ENCODE results near the gene MAPK6. TPM values are rescaled to one million over a fixed set of nuclear protein-coding genes. Genes with fewer than 3 reads are reported as not detected.
A peak's percentile ranks its signal among the peaks of the same experiment; 100 is the strongest.

Gene MAPK6
- total and polyA plus RNA-seq, 9 of the 15 experiments (the other 6 are each of a cell fraction or from before 2014, with no cell fraction given) = 28.5 to 97.1 (median 74.0) TPM

DNA sequence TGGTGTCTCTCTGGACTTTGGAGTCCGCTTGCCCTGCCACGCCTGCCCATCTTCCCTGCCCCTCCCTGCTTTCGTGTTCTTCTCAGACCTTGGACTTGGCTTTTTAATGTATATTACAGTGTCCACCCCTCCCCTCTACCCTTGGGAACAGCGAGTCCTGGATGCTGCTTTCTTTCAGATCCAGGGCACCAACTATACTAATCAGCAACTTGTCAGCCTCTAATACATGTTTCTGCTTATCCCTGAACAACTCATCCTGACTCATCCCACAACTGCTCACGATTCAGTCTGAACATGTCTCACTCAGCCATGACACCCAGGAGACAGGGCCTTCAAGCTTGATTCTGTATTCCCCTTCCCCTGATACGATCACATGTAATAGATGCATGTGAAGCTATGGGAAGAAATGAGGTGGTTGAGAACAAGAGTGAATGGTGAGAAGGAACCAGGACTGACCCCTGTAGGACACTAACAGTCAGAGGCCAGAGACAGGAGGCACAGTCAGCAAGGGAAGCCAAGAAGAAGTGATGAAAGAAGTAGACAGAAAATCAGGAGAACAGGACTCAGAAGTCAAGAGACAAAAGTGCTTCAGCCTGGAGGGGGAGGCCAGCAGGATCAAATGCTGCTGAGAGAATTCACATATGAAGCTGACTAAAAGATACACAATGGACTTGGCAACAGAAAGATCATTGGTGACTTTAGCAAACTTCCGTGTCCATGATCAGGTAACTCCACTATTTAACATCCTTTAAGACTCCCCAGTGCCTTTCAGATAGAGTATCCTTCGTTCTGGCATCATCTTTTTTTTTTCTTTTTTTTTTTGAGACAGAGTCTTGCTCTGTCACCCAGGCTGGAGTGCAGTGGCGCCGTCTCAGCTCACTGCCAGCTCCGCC, 58.1 kb downstream of the MAPK6 start (continued):
- 0 out of 2 replicates have a peak, but pooled peaks have one; percentile 21 for TF ChIP-seq PKNOX1 (IDR thresholded peaks at IDR 0.05)
- no peak for TF ChIP-seq NR2C2 (CRISPR knock-in tag; IDR thresholded peaks at IDR 0.05)
- TF ChIP-seq NR2C2 (tag; IDR thresholded peaks at IDR 0.05) = peak; percentile 35; the same call in 1 of the 2 replicates
- TF ChIP-seq, protein P1, sequence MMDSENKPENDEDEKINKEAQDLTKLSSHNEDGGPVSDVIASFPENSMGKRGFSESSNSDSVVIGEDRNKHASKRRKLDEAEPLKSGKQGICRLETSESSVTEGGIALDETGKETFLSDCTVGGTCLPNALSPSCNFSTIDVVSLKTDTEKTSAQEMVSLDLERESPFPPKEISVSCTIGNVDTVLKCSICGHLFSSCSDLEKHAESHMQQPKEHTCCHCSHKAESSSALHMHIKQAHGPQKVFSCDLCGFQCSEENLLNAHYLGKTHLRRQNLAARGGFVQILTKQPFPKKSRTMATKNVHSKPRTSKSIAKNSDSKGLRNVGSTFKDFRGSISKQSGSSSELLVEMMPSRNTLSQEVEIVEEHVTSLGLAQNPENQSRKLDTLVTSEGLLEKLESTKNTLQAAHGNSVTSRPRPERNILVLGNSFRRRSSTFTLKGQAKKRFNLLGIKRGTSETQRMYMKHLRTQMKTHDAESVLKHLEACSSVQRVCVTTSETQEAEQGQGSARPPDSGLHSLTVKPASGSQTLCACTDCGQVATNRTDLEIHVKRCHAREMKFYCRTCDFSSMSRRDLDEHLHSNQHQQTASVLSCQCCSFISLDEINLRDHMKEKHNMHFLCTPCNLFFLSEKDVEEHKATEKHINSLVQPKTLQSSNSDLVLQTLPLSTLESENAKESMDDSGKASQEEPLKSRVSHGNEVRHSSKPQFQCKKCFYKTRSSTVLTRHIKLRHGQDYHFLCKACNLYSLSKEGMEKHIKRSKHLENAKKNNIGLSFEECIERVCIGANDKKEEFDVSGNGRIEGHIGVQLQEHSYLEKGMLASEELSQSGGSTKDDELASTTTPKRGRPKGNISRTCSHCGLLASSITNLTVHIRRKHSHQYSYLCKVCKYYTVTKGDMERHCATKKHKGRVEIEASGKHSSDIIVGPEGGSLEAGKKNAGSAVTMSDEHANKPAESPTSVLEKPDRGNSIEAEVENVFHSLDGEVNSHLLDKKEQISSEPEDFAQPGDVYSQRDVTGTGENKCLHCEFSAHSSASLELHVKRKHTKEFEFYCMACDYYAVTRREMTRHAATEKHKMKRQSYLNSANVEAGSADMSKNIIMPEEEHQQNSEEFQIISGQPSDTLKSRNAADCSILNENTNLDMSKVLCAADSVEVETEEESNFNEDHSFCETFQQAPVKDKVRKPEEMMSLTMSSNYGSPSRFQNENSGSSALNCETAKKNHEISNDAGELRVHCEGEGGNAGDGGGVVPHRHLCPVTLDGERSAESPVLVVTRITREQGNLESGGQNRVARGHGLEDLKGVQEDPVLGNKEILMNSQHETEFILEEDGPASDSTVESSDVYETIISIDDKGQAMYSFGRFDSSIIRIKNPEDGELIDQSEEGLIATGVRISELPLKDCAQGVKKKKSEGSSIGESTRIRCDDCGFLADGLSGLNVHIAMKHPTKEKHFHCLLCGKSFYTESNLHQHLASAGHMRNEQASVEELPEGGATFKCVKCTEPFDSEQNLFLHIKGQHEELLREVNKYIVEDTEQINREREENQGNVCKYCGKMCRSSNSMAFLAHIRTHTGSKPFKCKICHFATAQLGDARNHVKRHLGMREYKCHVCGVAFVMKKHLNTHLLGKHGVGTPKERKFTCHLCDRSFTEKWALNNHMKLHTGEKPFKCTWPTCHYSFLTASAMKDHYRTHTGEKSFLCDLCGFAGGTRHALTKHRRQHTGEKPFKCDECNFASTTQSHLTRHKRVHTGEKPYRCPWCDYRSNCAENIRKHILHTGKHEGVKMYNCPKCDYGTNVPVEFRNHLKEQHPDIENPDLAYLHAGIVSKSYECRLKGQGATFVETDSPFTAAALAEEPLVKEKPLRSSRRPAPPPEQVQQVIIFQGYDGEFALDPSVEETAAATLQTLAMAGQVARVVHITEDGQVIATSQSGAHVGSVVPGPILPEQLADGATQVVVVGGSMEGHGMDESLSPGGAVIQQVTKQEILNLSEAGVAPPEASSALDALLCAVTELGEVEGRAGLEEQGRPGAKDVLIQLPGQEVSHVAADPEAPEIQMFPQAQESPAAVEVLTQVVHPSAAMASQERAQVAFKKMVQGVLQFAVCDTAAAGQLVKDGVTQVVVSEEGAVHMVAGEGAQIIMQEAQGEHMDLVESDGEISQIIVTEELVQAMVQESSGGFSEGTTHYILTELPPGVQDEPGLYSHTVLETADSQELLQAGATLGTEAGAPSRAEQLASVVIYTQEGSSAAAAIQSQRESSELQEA (IDR thresholded peaks at IDR 0.05; ENCODE audit: low read depth) = no peak
- TF ChIP-seq GATA2 (CRISPR knock-in tag; IDR thresholded peaks at IDR 0.05) = 0 out of 2 replicates have a peak, but pooled peaks have one; percentile 7
- no peak for TF ChIP-seq ZNF212 (CRISPR knock-in tag; IDR thresholded peaks at IDR 0.05)
- TF ChIP-seq TAL1 (IDR thresholded peaks at IDR 0.05) = peak; percentile 35; the same call in 1 of the 2 replicates
- TF ChIP-seq, protein P2, sequence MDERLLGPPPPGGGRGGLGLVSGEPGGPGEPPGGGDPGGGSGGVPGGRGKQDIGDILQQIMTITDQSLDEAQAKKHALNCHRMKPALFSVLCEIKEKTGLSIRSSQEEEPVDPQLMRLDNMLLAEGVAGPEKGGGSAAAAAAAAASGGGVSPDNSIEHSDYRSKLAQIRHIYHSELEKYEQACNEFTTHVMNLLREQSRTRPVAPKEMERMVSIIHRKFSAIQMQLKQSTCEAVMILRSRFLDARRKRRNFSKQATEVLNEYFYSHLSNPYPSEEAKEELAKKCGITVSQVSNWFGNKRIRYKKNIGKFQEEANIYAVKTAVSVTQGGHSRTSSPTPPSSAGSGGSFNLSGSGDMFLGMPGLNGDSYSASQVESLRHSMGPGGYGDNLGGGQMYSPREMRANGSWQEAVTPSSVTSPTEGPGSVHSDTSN (CRISPR knock-in tag; IDR thresholded peaks at IDR 0.05; ENCODE audit: low read depth) = no peak
- TF ChIP-seq, protein P2 (tag; conservative IDR thresholded peaks at IDR 0.05; ENCODE audit: low read depth) = peak; percentile 40
- 0 out of 2 replicates have a peak, but pooled peaks have one; percentile 37 for TF ChIP-seq CTBP1 (IDR thresholded peaks at IDR 0.05; ENCODE audit: borderline replicate concordance)
- TF ChIP-seq MEIS2 (IDR thresholded peaks at IDR 0.05; ENCODE audit: partially characterized antibody) = peak; percentile 55

Data from K562 (cell line).